HG03520 (cell line): Measurements from ENCODE around the gene SMYD3.

Source experiments
- ATAC-seq: cut with Tn5 transposase; IDR thresholded peaks from one replicate; pipeline ENCODE4 v1.9.1; 2021; ENCODE audit warnings: mild to moderate bottlenecking, moderate library complexity; ENCODE audit not compliant: unreplicated experiment

The SMYD3 gene

DNA sequence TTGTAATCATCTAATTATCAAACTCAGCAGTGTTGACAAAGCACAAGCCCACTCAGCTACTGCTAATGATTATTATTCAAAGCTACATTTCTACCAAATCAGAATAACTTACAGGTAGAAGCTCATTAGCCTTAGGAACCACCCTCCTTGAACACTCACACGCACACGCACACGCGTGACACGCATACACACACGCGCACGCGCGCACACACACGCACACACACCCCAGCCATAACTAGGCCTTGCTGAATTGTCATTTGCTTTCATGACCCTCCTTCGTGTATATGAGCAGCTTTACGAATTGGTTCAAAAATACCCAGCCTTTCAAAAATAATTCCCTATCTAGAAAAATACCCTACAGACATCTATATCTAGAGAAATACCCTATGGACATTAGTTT is 195.6 kb downstream of the SMYD3 start:
- no peak for ATAC-seq

DNA sequence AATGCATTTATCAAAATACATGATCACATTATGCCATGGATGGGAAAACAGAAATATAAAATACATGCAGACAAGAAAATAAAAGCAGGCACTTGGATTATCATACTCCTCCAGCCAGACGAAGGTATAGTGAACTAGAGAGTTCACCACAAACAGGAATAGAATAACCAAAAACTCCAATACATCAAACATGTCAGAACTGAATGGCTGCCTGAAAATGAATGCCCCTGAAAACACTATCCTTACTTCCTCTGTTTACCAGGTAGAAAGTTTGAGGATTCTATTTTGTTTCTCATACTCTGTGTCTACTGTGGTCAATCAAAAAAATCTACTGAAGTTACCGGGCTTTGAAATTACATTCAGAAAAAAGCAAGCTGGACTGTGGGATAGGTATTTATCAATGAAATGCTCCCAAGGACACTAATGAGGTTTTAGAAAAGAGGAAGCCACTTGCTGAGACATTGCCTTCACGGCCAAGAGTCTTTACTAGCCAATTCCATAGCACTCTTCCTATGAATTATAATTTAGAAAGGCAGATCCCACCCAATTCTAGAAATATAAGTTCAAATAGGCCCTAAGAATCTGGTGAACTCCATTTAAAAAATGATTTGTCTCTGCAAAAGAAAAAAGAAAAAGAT is 197.7 kb downstream of the SMYD3 start:
- no peak for ATAC-seq

DNA sequence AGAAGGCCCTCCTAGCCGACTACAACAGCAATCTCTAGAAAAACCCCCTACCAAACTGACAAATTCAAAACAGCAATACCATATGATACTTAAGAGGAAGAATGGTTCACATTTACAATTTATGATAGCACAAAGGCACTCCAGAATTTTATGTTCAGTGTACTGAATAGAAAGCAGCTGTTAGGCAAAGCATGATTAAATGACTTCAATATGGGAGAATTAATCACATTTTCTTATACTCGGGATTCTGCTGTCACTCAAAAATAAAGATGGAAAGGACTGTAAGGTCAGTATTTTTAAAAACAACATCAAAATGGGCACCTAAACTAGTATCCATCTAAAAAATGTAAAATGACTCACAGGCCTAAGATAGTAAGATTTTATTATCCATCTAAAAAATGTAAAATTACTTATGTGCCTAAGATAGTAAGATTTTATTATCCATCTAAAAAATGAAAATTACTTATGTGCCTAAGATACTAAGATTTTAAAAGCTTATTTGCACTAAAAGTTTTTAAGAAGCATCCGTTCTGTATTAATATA is 198.5 kb downstream of the SMYD3 start:
- ATAC-seq = no peak

DNA sequence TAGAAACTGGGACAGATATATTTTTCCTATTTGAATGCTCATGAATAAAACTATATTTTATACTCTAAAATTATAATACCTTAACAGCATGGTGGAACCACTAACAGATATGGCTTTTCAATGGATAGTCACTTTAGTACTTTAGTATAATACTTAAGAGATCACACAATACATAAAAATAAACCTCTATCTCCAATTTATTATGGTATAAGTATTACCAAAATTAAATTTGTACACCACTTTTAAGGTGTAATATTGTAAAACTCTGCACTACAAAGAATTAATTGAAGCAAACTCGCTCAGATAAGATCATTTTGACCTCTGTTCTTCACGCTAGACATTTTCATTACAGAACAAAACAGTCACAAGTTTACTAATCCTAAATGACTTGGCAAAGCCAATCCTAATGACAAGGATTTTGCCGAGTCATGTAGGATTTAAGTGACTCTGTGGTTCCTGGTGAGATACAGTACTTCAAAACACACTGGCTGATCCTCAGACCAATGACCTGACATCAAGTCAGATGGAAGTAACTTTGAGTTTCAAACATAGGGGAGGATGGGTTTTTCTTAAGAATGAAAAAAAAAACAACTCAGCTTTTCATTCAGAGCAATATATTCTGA is 200.6 kb downstream of the SMYD3 start:
- no peak for ATAC-seq

DNA sequence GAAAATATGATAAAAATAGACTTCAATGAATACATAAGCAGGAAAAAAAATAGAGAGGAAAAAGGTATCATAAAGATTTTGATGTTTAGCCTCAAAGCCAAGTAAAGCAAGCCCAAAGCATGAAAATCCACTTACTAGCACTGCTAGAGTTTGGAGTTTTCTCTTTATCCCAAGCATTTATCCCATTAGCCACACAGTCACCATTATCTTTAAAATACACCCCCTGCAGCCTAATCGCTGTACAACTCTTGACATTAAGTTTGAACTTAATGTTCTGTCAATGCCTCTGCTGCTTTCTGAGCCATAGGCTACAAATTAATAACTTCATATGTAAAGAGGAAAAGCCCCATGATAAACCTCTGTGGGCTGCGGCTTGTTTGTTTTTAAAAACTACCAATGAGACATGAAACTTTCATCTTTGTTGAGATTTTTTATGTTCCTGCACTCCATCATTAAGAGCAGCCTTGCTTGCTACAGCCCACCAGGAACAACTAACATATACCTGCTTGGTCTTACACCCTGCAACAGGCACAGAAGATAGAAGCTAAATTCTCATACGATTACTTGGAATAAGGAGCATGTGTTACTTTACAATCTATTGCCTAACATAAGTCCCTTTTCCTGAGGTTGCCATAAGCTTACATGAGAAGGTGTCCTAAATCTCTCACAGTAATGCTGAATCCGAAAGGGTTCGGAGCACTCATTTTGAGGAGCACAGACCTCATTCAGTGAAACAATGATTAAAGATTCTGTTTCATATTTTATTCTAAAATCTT is 202.4 kb downstream of the SMYD3 start:
- ATAC-seq = no peak

DNA sequence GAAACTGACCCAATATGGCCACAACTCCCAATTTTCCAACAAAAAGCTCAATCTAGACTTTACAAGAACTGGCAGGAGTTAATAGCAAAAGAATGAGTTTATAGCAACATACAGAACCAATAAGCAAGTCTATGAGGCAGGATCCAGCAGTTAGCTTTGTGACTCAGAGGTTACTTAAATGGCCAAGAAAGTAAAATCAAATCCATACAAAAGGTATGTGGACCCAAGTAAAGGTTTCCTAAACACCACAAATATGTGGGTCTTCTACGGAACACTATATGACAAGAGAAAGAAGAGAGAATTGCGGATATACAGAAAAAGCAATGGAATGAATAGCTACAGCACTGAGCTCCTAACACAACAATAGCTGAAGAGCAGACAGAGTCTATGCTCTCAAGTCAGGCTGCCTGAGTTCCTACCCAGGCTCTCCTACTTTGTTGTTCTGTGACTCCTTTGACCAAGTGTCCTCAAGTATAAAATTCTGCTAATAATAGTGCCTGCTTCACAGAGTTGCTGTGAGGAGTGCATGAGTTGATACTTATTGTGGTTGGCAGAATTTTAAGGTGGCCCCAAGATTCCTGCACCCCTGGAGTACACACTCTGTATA is 204.3 kb downstream of the SMYD3 start:
- ATAC-seq = no peak

DNA sequence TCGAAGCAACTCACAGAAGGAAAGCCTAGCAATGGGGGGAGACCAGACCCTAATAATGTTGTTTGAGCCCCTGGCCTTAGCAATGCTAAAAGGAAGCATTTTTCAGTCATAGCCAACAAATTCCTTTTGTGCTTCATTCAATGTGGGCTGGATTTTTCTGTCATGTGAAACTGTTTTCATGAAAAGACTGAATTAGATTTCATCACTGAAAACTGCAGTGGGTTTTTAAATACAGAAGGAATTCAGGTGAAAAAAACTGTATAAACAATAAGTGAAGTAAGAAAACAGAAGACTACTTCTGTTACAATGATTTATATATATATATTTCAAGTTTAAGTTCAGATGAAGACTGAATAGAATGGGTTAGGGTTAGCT is 204.8 kb downstream of the SMYD3 start:
- no peak for ATAC-seq

DNA sequence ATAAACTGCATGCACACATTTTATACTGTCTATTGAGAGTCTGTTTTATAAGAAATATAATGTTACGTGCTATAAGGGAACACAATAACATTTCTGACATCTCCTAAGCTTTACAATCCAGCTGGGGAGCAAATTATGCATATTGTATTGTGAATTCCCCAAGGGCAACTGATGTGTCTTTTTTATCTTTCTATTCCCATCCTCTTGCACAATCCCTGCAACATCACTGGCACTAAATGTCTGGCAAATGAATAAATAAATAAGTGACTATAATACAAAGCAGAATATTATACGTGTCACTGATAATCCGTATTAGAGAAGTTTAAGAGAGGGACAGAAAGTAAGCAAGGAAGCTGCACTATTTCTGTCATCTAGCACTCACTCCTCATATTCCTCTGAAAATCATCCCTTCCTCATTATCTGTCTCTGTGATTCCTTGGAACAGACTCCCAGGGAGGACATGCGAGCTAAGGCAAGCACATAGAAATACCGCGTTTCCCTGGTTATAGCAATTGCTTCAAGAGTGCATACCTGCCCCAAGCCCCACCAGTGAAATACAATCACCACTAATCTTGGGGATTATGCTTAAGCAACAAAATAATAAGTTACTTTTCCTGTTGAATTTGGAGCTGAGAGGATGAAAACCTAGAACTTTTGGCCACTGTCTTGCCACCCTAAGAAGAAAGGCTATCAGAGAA is 205.4 kb downstream of the SMYD3 start:
- ATAC-seq = no peak

DNA sequence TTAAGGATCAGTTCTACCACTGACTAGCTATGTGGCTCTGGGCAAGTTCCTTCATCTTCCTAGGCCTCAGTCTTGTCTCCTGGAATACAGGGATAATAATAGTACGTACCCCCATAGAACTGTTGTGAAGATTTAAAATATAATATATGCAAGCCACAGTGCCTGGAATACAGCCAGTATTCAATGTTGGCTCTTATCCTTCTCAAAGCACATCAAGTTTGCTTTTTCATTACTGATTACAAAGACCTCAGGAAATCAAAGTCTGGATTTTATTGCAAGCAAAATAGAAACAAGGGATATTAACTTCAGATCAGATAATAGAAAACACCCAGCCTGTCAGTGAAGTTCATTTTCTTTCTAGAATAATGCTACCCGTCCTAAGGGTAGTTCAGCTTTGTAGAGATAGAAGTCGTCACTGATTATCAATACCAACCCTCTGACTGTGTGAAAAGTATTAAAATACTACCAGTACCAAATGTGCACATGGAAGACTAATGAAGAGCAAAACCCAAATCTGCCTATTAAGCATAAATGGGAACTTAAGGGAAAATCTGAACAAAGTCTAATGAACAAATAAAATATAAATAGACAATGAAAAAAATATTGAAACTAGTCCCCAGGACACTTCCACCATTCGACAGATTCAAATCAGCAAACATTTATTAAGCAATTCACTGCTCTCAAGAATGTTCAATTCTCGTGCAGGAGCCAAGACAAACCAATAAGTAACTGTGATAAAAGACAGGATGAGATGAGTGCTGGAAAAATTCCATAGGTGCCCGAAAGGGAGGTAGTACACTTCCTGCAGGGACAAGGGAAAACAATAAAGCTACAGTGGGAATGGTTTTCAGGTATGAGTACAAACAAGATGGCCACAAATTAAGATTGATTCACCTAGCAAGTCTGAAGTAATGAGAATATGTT is 206.2 kb downstream of the SMYD3 start:
- no peak for ATAC-seq

DNA sequence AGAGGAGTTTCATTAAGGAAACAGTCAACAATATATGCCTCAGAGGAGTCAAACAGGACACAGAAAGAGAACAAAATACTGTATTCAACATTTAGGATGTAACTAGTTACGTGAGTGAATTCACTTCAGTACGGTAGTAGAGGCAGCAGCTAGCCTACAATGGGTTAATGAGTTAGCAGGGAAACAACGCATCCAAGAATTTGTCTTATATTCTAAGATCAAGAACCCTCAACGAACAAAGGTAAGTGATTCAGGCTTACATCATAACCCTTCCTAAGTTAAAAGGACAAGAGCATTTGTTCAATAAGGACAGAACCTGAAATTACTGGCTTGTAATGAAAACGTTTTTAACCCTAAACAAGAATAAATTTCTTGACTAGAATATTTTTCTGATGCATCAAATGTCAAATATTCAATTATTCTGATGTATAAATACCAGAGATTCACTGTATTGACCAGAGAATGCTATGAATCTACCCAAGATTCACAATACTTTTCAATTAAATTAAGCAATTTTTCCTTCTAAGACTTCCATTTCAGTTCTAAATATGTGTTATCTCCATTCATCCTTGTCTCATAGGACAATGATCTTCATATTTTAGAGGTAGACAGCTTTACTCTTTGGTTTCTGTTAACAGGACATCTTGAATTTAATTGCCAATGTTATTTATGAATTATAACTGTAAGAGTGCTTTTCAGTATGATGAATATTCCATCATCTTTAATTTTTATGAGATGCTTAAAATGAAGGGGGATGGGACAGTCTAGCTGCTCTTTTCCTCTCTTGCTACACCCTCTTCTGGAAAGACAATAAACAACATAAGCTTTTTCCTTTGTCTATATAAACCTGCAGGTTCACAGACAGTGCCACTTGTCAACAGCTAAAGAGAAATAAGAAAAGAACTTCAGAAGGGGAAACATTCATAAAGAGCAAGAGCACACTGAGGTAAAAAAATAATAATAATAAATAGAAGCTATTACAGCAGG is 209.5 kb downstream of the SMYD3 start:
- ATAC-seq = no peak

DNA sequence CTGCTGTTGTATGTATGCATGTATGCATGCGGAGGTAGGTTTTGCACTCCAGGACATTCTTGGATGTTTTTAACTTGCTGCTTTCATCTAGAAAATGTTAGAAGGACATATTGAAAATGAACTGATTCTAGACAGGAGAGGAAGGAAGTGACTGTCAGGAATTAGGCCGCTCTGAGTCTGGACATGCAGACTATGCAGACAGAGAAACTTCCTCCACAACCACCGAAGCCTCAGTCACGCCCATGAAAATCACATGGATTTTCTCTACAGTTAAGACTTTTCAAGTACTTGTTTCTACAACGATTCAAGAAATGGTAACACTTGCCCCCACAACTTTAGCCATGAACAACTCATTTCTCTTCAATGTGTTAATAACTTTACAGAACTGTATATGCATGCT is 211.1 kb downstream of the SMYD3 start:
- no peak for ATAC-seq

DNA sequence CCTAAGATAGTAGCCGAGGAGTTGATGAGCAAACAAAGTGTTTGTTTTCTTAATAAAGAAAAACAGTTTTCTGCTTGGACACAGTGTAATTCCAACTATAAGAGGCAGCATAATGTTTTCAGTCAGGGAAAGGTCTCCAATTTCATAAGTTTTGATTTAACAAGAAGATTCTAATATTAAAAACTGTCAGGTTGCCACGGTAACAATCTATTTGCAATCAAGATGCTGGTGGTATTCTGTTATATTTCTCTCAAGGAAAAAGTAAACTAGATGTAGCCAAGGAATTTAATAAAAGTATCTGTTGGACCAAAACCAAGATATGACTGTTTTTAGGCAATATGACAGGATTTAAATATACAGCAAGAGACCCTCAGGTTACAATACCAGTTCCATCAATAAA is 211.7 kb downstream of the SMYD3 start:
- no peak for ATAC-seq

DNA sequence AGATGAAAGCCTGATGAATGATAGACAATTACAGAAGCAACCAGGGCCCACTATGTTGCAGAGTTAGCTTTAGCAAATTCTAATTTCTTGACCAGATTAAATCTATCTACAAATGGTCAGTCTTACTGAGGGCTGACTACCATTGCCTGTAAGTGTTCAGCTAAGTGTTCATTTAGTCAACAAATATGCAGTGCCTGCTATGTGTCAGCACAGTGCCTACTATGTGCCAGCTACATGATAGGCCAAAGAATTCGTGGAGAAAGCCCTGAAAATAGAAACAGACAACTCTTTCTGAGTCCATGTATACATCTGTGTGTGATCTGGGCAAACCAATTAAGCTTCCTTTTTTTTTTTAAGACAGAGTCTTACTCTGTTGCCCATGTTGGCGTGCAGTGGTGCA is 212.8 kb downstream of the SMYD3 start:
- ATAC-seq = no peak

DNA sequence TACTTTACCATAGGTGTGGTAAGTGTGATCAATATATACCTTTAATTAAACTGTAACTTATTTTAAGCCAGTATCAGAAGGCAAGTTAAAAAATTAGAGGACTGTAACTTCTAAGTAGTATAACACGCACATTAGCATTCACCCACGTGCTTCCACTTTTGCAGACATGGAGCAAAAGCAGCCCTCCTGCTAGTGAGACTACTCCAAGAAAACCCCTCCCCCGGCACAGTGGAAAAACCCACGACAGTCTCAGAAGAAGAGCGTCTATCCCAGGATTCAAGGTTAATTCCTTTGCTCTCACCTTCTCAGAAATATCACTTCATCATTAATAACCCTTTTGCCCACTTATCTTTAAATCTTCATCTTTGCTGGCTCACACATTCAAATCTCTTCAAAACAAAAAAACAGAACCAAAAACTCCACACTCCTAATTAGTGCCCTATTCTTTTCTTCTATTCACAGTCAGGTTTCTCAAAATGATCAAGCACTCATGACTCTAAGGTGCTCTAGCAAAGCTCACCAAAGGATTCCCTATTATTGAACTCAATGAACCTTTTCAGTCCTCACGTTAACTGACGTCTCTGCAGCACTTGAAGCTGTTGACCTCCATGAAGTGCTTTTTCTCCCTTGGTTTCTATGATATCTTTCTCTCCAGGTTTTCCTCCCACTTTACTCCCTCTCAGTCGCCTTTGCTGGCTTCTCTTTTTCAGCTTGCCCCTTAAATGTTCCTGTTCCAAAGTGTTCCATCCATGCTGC is 213.5 kb downstream of the SMYD3 start:
- ATAC-seq = no peak

DNA sequence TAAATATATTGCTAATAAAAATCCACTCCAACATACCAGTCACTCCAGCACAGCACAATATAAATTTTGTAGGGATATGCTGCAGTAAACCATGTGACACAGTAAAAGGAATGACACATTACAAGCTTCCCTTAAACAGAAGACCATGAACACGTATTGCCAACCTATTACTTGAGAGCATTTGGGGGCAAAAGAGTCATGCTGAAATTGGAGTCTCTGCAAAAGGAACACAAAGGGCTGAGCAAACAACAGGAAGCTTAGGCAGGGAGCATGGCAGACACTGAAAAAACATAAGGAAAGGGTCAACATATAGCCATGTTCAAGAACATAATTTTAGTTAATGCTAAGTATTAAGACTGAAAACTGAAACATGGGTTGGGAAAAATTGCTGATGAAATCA is 214.5 kb downstream of the SMYD3 start:
- no peak for ATAC-seq

DNA sequence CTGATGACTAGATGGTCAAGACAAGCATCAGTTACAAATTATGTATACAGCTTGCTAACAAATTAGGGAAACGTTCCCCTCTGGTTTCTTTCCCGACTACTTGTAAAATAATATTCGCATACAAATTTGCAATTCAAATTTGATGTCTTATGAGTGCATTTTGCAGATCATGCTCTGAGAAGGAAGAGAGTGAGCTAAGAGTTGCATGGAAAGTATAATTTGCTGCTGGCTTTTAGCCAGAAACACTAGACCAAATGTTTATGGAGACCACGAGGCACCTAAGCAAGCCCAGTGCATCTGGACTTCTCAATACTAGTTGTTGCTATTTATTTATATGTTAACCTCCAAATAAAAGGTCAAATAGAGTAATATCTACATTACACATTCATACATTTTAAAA is 216.0 kb downstream of the SMYD3 start:
- ATAC-seq = no peak

DNA sequence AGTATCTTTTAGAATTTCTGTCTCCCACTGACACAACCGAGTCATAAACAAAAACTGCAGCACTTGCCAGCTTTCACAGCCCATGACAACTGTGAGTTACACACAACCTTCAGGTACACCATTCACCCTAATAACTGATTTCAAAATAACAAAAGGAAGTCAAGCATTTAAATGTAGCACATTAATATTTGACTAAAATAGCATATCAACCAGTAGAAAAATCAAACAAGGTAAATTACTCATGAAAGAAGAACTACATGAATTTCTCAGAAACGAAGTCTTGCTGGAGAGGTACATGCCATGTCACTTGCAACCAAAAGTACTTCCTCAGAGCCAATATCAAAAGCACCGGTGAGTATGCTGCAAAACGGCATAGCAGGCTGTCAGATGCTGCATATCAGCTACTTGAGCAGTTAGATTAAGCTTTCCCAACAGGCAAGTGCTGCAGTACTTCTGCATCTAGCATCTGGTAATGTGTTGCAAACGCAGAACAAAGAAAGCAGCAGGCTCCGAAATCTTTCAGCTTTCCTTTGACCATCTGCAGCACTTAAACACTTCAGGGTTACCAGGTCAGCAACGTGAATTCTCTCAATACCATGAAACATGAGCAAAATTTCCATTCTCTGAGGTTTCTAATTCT is 223.2 kb downstream of the SMYD3 start:
- ATAC-seq = no peak

DNA sequence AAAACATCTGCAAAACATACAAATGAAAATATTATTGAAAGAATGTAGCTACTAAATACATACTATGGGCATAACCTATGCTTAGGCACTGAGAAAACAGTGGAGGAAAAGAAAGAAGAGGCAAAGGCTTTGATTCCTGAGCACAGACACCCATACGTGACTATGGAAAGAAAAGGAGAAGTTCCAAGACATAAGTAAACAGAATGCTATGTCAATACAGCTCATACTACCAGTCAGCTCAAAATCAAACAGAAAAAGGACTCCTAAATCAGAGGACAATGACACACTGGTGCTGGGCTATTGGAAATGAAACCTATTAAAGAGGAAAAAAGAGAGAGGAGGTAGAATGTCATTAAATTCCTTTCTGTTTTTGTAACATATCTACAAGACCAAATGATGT is 225.4 kb downstream of the SMYD3 start:
- ATAC-seq = no peak
